DMS114 treated with DMSO at 0.1 percent for 48 hours (cell line): ENCODE results near the gene SLC9A9.
"Not testable (repeated sequence)": the region's sequence is repeated elsewhere in the genome, so short reads cannot be mapped to it uniquely, and the experiment has no call there.

Experiments
- DNase-seq: peaks from one replicate; lab custom pipeline; 2025; ENCODE audit not compliant: unreplicated experiment; lab: John Stamatoyannopoulos, UW

The SLC9A9 gene

DNA sequence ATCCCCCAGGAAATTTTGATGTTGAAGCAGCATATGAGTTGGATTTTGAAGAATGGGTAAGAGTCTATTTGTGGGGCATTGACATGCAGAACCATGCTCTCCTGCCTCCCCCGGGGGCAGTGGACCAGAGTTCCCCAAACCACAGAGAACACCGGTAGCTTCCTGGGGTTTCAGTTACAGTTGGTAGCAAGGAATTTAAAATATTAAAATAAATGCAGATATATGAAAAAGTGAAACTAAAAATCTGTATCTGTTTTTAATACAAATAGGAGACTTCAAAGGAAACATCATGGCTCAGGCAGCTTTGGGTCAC lies 37.4 kb downstream of the SLC9A9 start:
- DNase-seq: no peak

GRCh38 chr3:143810166-143810952 lies 37.9 kb downstream of the SLC9A9 start:
- DNase-seq: no peak

- no peak for DNase-seq
Observed at GRCh38 chr3:143809121-143809621, 39.1 kb downstream of the SLC9A9 start.

GRCh38 chr3:143808030-143808429 lies 40.2 kb downstream of the SLC9A9 start:
- DNase-seq: no peak

DNA sequence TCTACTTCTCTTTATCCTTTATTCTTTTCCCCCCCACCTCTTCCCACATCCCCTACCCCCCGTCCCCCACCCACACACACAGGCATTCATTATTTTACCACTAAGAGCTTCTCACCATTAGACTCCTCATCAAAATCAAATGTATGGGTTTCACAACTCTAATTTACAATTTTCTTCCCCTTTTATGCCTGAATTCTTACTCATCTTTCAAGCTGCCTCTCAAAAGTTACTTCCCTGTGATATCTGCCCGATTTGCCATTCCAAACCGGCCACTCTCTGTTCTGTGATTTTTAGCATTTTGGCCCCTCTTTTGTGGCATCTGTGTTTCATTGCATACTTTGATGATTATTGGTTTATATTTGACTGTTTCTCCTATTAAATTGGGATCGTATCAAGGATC lies 42.2 kb downstream of the SLC9A9 start:
- DNase-seq: no peak

DNA sequence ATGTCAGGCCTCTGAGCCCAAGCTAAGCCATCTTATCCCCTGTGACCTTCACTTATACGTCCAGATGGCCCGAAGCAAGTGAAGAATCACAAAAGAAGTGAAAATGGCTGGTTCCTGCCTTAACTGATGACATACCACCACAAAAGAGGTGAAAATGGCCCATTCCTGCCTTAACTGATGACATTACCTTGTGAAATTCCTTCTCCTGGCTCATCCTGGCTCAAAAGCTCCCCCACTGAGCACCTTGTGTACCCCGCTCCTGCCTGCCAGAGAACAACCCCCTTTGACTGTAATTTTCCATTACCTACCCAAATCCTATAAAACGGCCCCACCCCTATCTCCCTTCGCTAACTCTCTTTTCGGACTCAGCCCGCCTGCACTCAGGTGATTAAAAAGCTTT lies 42.8 kb downstream of the SLC9A9 start:
- DNase-seq: not testable (repeated sequence)

GRCh38 chr3:143801046-143801445 lies 47.2 kb downstream of the SLC9A9 start:
- DNase-seq: not testable (repeated sequence)

GRCh38 chr3:143798151-143798550 lies 50.1 kb downstream of the SLC9A9 start:
- not testable (repeated sequence) for DNase-seq

DNA sequence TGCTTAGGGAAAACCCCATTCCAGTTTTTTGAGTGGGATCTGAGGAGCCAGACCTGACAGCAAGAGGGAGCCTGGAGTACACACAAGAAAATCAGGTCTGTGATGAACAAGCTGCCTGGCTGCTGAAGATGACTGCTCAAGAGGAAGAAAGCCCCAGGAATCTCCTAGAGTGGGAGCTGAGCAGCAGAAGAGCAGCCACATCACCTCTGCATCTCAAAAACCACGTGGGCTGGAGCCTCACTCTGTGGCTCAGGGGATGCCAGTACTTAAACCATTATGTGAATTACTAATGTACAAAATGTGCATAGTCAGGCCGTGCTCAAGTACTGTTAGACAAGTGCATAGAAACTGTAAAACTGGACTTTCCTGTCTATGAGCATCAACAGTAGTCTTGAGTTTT lies 52.4 kb downstream of the SLC9A9 start:
- no peak for DNase-seq

DNA sequence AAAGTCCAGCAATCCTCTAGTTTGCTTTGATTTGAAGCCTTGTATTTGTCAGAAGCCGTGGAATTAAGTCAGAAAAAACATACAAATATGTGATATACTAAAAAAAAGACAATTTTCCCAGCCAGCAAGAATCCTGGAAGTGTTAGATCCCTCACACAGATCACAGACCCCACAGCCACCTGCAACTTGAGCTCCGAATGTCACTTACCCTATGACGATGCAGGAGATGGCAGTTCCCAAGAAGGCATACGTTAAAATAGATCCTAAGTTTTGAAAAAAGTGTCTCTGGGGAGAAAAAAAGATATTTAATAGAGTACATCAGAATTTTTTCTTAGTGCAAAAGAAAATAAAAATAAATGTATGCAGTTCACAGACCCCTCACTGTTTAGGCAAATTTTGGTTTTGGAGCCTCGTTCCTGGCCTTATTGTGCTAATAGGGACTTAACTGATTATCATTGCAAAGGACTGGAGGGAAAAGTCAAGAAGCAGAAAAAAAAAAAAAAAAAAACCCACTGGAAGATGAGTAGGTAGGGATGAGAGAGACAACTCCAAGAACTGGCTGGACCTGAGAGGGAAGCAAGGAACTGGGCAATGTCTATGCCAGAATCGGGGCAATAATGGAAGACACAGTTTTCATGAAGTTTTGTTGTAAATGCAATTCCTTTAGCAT lies 53.3 kb downstream of the SLC9A9 start:
- DNase-seq: no peak

- no peak for DNase-seq
Observed at GRCh38 chr3:143793971-143794370, 54.3 kb downstream of the SLC9A9 start.

DNA sequence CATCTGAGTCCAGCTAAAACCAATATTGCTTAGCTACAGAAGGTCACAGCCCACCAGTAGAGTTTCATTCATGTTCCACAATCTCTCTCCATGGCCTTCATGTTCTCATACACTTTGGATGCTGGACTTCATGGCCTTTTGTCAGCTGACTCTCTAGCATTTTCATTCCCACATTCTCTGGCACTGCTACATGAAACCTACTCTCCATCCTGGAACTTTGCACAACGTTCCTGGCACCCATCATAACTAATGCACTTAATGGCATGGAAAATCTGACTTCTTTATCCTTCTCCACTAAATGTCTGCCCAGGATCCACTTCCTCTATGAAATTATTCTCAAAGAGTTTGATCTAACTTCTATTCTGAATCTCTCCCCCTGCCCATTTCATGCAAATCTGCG lies 56.9 kb downstream of the SLC9A9 start:
- DNase-seq: no peak

DNA sequence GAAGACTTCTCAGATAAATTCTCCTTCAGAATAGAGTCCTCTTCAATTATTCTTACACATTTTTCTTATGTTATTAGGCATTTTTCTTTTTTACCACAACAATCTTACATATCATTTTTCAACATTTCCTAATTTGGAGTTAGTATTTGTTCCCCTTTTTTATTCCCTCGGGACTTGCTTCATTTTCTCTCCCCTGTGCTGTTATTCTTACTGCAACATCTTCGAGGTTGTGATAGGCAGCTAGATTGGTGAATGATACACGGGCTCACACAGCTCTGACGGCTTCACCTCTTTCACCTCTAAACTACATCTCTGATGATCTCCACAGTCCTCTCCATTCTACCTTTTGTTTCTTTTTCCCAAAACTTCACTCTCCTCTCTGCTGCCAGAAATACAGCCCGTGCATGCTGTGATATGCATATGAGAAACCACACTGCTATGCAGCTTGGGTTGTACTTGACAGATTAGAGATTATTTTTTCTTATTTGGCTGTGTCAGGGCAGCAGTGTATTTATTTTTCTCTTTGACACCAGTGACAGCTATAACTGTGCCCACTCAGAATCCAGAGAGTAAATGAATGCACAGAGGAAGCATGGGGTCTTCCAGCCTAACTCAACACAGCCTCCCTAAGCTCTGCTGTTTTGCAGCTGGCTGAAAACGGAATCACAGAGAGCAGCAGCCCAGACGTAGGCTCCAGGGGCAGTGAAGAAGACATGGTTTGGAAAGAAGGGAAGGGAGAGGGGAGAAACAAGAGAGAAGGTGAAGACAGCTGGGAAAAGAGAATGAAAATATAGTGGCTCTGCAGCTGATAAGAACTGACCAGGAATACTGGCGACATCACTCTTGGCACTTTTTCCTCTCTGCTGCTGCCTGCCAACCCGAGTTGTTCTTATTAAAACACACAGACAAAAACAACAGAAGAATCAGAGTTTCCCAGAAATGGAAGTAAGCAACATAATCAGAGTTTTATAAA lies 61.8 kb downstream of the SLC9A9 start:
- no peak for DNase-seq

GRCh38 chr3:143784446-143784845 lies 63.8 kb downstream of the SLC9A9 start:
- no peak for DNase-seq

DNA sequence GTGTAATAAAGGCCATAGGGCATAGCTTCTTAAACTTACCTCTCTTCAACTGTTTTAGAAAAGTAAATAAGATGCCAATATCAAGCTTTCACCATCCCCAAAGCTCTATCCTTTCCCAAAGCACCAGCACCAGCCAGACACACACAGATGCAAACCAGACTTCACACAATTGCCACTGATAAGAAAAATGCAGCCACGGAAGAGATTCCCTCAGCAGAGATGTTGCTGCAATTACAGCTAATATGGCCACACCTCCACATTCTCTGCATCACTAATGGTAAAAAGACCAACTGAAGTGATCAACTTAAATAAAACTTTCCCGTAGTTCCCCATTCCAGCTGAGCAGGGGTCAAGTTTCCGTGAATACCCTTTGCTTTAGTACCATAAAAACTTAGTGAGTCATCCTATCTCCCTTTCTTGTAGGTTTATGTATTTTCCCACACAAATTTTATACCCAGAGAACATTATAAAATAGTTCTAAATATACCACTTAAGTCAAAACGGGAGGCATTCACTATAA lies 64.4 kb downstream of the SLC9A9 start:
- DNase-seq: no peak

DNA sequence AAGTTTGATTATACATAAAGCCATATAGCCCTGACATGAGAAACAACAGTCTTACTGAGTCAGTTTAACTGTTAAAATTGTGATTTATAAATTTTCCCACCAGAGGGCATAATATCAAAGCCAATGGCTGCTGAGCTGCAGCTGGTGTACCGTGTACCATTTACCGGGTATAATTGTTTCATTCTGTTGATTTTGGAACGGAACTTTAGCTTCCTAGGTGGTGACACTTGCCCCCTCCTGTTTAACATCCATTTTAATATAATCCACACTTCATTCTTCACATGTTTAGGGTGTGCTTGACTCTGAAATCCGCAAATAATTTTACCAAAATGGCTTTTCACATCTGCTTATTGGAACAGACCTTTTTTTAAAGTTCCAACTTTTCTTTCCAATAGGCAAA lies 72.8 kb downstream of the SLC9A9 start:
- peak; percentile 25 for DNase-seq

- no peak for DNase-seq
Observed at GRCh38 chr3:143771939-143772338, 76.3 kb downstream of the SLC9A9 start.

DNA sequence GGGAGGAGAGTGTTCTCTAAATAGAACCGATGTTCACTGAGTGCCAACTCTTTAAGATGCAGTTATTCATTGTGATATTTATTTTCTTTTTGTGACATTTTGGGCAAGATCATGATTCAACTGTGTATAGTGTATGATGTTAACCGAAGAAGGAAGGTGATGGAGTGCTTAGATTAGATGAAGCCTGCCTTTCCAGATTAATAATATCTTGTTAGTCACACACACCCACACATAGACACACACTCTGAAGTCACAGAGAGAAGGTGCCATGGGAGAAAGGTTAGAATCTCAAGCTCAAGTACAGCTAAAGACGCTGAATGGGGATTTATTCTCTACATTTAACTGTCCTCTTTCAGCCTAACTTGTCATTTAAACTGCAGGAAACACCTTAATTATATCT lies 77.0 kb downstream of the SLC9A9 start:
- no peak for DNase-seq

- no peak for DNase-seq
Observed at GRCh38 chr3:143770391-143770790, 77.9 kb downstream of the SLC9A9 start.

GRCh38 chr3:143769616-143770015 lies 78.7 kb downstream of the SLC9A9 start:
- no peak for DNase-seq

DNA sequence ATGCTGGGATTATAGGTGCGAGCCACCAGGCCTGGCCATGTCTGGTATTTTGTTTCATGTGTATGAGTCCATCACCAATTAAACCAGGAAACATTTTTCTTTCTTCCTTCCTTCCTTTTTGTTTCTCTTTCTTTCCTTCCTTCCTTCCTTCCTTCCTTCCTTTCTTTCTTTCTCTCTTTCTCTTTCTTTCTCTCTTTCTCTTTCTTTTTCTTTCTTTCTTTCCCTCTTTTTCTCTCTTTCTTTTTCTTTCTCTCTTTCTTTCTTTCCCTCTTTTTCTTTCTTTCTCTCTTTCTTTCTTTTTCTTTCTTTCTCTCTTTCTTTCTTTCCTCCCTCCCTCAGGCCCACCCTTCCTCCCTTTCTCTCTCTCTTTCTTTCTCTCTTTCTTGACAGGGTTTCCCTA lies 83.4 kb downstream of the SLC9A9 start:
- no peak for DNase-seq
